Spleen (tissue), 11 donors: ENCODE measurements around the gene LUZP4. TPM values are rescaled to one million over a fixed set of nuclear protein-coding genes. Genes with fewer than 3 reads are reported as not detected.

Experiments
- DNase-seq: peaks from one replicate; pipeline ENCODE4 v3.0.0-alpha.2; 2020
- H3K27ac ChIP-seq, 8 donors: fragments of 200-600 bp; sonication (generic) in 7 of 8; 1 replicate in 4 of 8; 2 replicates in 4 of 8; pipeline versions ENCODE4 v1.5.0 to v1.8.0; 2016 to 2021; ENCODE audit warnings: inconsistent platforms in 4 of 8, mild to moderate bottlenecking in 4 of 8, moderate library complexity in 1 of 8
- H3K27me3 ChIP-seq, 7 donors: fragments of 200-600 bp; sonication (generic) in 6 of 7; replicated peaks in 1 of 7; 1 replicate in 4 of 7; 2 replicates in 3 of 7; pipeline versions ENCODE4 v1.5.0 to v1.8.0; 2016 to 2021; ENCODE audit warnings: inconsistent platforms in 3 of 7, mild to moderate bottlenecking in 1 of 7
- H3K36me3 ChIP-seq, 6 donors: fragments of 200-600 bp; sonication (generic) in 5 of 6; 1 replicate in 4 of 6; 2 replicates in 2 of 6; pipeline versions ENCODE4 v1.5.0 to v1.8.0; 2016 to 2021; ENCODE audit warnings: inconsistent platforms in 2 of 6
- H3K4me1 ChIP-seq, 6 donors: fragments of 200-600 bp; sonication (generic) in 5 of 6; 1 replicate in 3 of 6; 2 replicates in 3 of 6; pipeline versions ENCODE4 v1.5.0 to v1.8.0; 2016 to 2021; ENCODE audit warnings: inconsistent platforms in 3 of 6
- H3K4me3 ChIP-seq, 8 donors: fragments of 200-600 bp; sonication (generic) in 7 of 8; 1 replicate in 4 of 8; 2 replicates in 4 of 8; pipeline versions ENCODE4 v1.5.0 to v1.8.0; 2016 to 2021; ENCODE audit warnings: inconsistent platforms in 4 of 8, mild to moderate bottlenecking in 4 of 8, moderate library complexity in 2 of 8
- H3K9me3 ChIP-seq, 8 donors: fragments of 200-600 bp; sonication (generic) in 7 of 8; 1 replicate in 4 of 8; 2 replicates in 4 of 8; pipeline versions ENCODE4 v1.5.0 to v1.8.0; 2016 to 2021; ENCODE audit warnings: inconsistent platforms in 4 of 8
- POLR2A ChIP-seq, 3 donors: fragments of 450-650 bp; IDR thresholded peaks; one replicate each; pipeline ENCODE4 v1.5.1; 2017; ENCODE audit warnings: antibody characterized with exemption in 3 of 3, mild to moderate bottlenecking in 1 of 3
- POLR2AphosphoS5 ChIP-seq, 3 donors: sonication (generic); formaldehyde crosslinking; IDR thresholded peaks; one replicate each; pipeline ENCODE4 v1.5.1; 2017; ENCODE audit warnings: antibody characterized with exemption in 3 of 3
- WGBS, 5 donors: extraction: QIAGEN DNeasy Blood & Tissue Kit in 3 of 5; methylation state at CpG; one replicate each; pipeline versions ENCODE4 v1.1.5 to v1.1.7; 2013 to 2018; 5-methylcytosine and 5-hydroxymethylcytosine counted together
- intact Hi-C: fragments of 100-400 bp; cut with DNase I; formaldehyde crosslinking; loops from one replicate; pipeline ENCODE4 v1.15.0; 2023; ENCODE audit warnings: low total_unique reads
- polyA plus RNA-seq, 3 donors: library from polyadenylated mRNA; stranded (reverse); fragments of 200-250 nt; gene quantifications; one replicate each; pipeline ENCODE4 v1.2.1, GENCODE V29; 2013
- total RNA-seq, 7 donors: library from RNA; depleted of rRNA in 3 of 7; stranded (reverse); fragments of >200 nt in 3 of 7; fragmentation: NEBNext Ultra II Directional in 4 of 7; extraction: Animal tissue kit (Norgen Biotek cat#: 25700) in 4 of 7; gene quantifications; one replicate each; pipeline versions ENCODE4 v1.1.0 to v1.2.1, GENCODE V29; 2016 to 2021
- TF ChIP-seq, protein P1 (sequence below), 11 experiments: fragments of 200-600 bp in 7 of 11; fragments of 450-650 bp in 4 of 11; sonication (generic) in 4 of 11; IDR thresholded peaks in 8 of 11; conservative IDR thresholded peaks in 3 of 11; 1 replicate in 7 of 11; 2 replicates in 4 of 11; pipeline versions ENCODE4 v1.4.0 to v1.8.0; 2016 to 2021; ENCODE audit warnings: antibody characterized with exemption in 11 of 11, inconsistent platforms in 4 of 11, mild to moderate bottlenecking in 1 of 11
- donor health status: healthy with polysubstance abuse.
- donor health status: DM: no; HTN: no; CAD: no; lungs with moderate emphysema.
- donor health status: DM: no; HTN: no; CAD: no.
- donor health status: Bipolar disorder and iron deficiency.
- donor health status: healthy.
- donor health status: DM: no; HTN: no; CAD: no.
- donor health status: DM: yes; HTN: yes; CAD: no.

The LUZP4 gene
- total and polyA plus RNA-seq, 10 donors, result not detected

DNA sequence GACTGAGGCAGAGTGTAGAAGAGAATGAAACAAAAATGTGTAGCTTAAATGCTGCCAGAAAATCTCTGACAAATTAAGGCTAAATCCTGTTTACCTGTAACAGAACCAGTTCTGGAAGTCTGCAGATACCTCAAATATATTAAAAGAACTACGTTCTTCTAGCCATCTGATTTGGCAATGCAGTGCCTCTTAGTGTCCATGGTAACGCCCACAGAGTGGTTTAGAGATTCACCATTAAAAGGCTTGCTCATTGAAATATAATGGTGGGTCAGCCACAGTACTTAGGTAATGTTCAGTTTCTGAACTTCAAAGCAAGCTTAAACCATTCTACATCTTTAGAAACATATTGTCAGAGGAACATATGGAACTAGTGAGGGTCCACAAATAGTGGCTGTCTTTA lies 23.2 kb upstream of the LUZP4 start:
- DNase-seq, result no peak
- Histone ChIP-seq H3K27ac (no peak overlapping the region), H3K27me3 (peaks cover 0 to 10% (median 0%) of the 10 kb centered on the region in 7 donors), H3K9me3 (no peaks in the 10 kb centered on the region), H3K4me3 (no peak overlapping the region), H3K4me1 (no peaks in the 10 kb centered on the region), H3K36me3 (no peaks in the 10 kb centered on the region)
- WGBS, 5 donors, result 39 to 96% (median 61%) methylated on average over 2 of the region's 2 CpGs
- TF ChIP-seq POLR2A (IDR thresholded peaks at IDR 0.05), result no peak
- TF ChIP-seq POLR2AphosphoS5 (IDR thresholded peaks at IDR 0.05), result no peak
- TF ChIP-seq, protein P1, sequence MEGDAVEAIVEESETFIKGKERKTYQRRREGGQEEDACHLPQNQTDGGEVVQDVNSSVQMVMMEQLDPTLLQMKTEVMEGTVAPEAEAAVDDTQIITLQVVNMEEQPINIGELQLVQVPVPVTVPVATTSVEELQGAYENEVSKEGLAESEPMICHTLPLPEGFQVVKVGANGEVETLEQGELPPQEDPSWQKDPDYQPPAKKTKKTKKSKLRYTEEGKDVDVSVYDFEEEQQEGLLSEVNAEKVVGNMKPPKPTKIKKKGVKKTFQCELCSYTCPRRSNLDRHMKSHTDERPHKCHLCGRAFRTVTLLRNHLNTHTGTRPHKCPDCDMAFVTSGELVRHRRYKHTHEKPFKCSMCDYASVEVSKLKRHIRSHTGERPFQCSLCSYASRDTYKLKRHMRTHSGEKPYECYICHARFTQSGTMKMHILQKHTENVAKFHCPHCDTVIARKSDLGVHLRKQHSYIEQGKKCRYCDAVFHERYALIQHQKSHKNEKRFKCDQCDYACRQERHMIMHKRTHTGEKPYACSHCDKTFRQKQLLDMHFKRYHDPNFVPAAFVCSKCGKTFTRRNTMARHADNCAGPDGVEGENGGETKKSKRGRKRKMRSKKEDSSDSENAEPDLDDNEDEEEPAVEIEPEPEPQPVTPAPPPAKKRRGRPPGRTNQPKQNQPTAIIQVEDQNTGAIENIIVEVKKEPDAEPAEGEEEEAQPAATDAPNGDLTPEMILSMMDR (IDR thresholded peaks at IDR 0.05 in 8 of 11, conservative IDR thresholded peaks at IDR 0.05 in 3 of 11), result no peak
- intact Hi-C loops, result no loop called here

DNA sequence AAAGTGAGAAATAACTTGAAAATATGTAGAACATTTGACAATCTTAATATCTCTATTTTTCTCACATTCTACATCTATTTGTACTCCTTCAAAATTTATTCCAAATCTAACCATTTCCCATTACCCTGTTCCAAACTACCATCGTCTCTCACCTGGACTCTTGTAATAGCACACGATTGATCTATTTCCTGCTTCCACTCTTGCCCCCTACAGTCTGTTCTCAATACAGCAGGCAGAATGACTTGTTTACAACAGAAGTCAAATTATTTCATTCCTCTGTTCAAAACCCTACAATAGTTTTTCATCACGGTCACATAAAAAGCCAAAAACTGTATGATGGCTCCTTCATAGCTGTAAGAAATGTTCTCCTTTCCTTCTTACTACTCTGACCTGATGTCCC lies 21.1 kb upstream of the LUZP4 start:
- TF ChIP-seq POLR2A (IDR thresholded peaks at IDR 0.05), result no peak
- no peak for TF ChIP-seq POLR2AphosphoS5 (IDR thresholded peaks at IDR 0.05)
- TF ChIP-seq, protein P1 (IDR thresholded peaks at IDR 0.05 in 8 of 11, conservative IDR thresholded peaks at IDR 0.05 in 3 of 11), result no peak
- WGBS, 5 donors, result 27 to 48% (median 36%) methylated on average over 3 of the region's 3 CpGs
- no peaks in the 10 kb centered on the region for H3K4me1 ChIP-seq
- H3K36me3 ChIP-seq, result no peaks in the 10 kb centered on the region
- H3K27me3 ChIP-seq, result peaks cover 0 to 11% (median 0%) of the 10 kb centered on the region in 7 donors
- H3K4me3 ChIP-seq, result no peak overlapping the region
- no peak for DNase-seq
- H3K9me3 ChIP-seq, result no peaks in the 10 kb centered on the region
- H3K27ac ChIP-seq, result no peak overlapping the region
- intact Hi-C loops, result no loop called here

DNA sequence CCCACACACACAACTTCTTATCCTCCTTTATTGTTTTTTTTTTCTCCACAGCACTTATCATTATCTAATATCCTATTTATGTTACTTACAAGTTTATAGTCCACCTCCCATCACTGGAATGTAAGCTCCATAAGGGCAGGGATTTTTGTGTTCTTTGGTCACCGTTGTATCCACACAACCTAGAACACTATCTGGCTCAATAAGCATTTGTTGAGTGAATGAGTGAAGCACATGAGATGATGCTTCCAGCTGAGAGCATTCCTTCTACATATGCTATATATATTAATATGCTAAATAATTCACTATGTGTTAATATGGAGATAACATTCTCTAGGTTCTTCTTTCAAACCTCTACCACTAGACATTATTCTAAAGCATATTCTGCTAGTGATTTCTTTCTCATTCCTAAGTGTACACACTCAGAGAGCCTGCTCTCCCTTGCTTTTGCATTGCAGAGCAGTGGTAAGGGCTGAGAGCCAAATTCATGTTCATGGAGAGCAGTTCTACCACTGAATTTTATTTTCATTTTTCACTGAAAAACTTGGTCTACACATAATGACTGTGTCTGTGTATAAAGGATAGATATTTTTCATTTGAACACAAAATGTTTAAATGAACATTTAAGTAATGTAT lies 20.3 kb upstream of the LUZP4 start:
- Histone ChIP-seq H3K36me3 (no peaks in the 10 kb centered on the region), H3K9me3 (no peaks in the 10 kb centered on the region), H3K4me1 (no peaks in the 10 kb centered on the region), H3K4me3 (no peak overlapping the region), H3K27me3 (peaks cover 0 to 11% (median 0%) of the 10 kb centered on the region in 7 donors), H3K27ac (no peak overlapping the region)
- DNase-seq, result no peak
- intact Hi-C loops, result no loop called here
- WGBS, 5 donors, result 85 to 95% (median 91%) methylated on average over 1 of the region's 1 CpG
- TF ChIP-seq POLR2AphosphoS5 (IDR thresholded peaks at IDR 0.05) (no peak), POLR2A (IDR thresholded peaks at IDR 0.05) (no peak)
- TF ChIP-seq, protein P1 (IDR thresholded peaks at IDR 0.05 in 8 of 11, conservative IDR thresholded peaks at IDR 0.05 in 3 of 11), result no peak

DNA sequence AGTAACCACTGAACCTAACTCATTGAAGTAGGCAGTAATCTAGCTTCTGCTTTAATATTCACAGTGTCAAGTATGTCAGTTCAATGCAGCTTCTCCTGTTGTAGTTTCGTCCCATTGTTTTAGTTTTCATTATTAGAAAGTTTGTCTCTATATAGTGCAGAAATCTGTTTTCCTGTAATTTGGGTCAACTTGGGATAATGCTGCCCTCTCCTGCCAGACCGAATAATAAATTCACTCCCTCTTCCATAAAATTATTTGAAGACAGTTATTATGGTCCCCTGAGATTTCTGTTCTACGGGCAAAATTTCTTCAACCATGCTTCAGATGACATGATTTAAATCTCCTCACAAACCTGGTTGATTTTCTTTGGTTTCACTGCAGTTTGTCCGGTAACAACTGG lies 4.6 kb upstream of the LUZP4 start:
- intact Hi-C loops, result no loop called here
- WGBS, 5 donors, result 52 to 58% (median 53%) methylated on average over 4 of the region's 4 CpGs

More for the DNA sequence above, 4.6 kb upstream of the LUZP4 start:
- Histone ChIP-seq H3K4me3 (no peak overlapping the region), H3K4me1 (no peaks in the 10 kb centered on the region), H3K9me3 (peaks cover 0 to 8% (median 0%) of the 10 kb centered on the region in 8 donors), H3K27me3 (peaks cover 0 to 9% (median 0%) of the 10 kb centered on the region in 7 donors), H3K27ac (no peak overlapping the region), H3K36me3 (no peaks in the 10 kb centered on the region)
- TF ChIP-seq POLR2A (IDR thresholded peaks at IDR 0.05) (no peak), POLR2AphosphoS5 (IDR thresholded peaks at IDR 0.05) (no peak)
- TF ChIP-seq, protein P1 (IDR thresholded peaks at IDR 0.05 in 8 of 11, conservative IDR thresholded peaks at IDR 0.05 in 3 of 11), result no peak
- no peak for DNase-seq
